ENCODE results near the gene FMO4. TPM values are rescaled to one million over a fixed set of nuclear protein-coding genes. Genes with fewer than 3 reads are reported as not detected.

The FMO4 gene
- total and polyA plus RNA-seq, 2 donors (not counting 3 experiments of a cell fraction or from before 2014, with no cell fraction given): 0.25 to 0.33 TPM

GRCh38 chr1:171346881-171347280 lies 32.9 kb downstream of the FMO4 start:
- Histone ChIP-seq H2AFZ (ENCODE audit: low read depth, low read length) (no peak overlapping the region), H3K9me3 (replicated peaks; ENCODE audit: control insufficient read depth, insufficient read depth, low read length) (no peaks in the 10 kb centered on the region), H3K4me2 (ENCODE audit: insufficient read depth, low read length) (no peak overlapping the region), H3K9ac (replicated peaks; ENCODE audit: extremely low read depth, insufficient read depth, low read length) (no peak overlapping the region), H3K27ac (ENCODE audit: insufficient read depth, low read depth, low read length) (no peak overlapping the region), H3K79me2 (ENCODE audit: control insufficient read depth, insufficient read depth, low read length) (no peaks in the 10 kb centered on the region), H3K36me3 (ENCODE audit: control insufficient read depth in 2 of 2, extremely low read depth in 1 of 2, insufficient read depth in 2 of 2, low read length in 2 of 2) (no peaks in the 10 kb centered on the region), H3K9me1 (replicated peaks; ENCODE audit: control insufficient read depth, extremely low read depth, insufficient read depth, low read length) (no peaks in the 10 kb centered on the region), H3K27me3 (ENCODE audit: control insufficient read depth in 2 of 2, insufficient read depth in 2 of 2, low read length in 2 of 2) (no peaks in the 10 kb centered on the region), H4K20me1 (replicated peaks; ENCODE audit: control insufficient read depth, extremely low read depth, insufficient read depth, low read length) (no peaks in the 10 kb centered on the region), H3K4me1 (ENCODE audit: control insufficient read depth, extremely low read depth, insufficient read depth, low read length) (no peaks in the 10 kb centered on the region), H3K4me3 (replicated peaks in 1 of 3; ENCODE audit: insufficient read depth in 1 of 3, low read depth in 1 of 3, low read length in 3 of 3) (no peak overlapping the region)
- intact Hi-C loops (cut with micrococcal nuclease) (no loop called here), dilution Hi-C loops (cut with MboI; ENCODE audit: extremely low pct_ligation_motif_present, low sequenced_read_pairs) (no loop called here)
- no TSS peak for BruUV-seq (replicated peaks)
- DNase-seq (ENCODE audit: low read depth, low spot score) (no peak), FAIRE-seq (no peak)
- CTCF ChIA-PET: no interaction called here
- TF ChIP-seq POLR2AphosphoS5 (IDR thresholded peaks at IDR 0.05; ENCODE audit: insufficient read depth, low read depth, low read length): no peak
- no peak for TF ChIP-seq FOS (IDR thresholded peaks at IDR 0.05; ENCODE audit: borderline replicate concordance, insufficient read depth, low read length)
- TF ChIP-seq JUN (IDR thresholded peaks at IDR 0.05; ENCODE audit: borderline replicate concordance, insufficient read depth, insufficient read length, low read depth): no peak
- TF ChIP-seq, protein P1, sequence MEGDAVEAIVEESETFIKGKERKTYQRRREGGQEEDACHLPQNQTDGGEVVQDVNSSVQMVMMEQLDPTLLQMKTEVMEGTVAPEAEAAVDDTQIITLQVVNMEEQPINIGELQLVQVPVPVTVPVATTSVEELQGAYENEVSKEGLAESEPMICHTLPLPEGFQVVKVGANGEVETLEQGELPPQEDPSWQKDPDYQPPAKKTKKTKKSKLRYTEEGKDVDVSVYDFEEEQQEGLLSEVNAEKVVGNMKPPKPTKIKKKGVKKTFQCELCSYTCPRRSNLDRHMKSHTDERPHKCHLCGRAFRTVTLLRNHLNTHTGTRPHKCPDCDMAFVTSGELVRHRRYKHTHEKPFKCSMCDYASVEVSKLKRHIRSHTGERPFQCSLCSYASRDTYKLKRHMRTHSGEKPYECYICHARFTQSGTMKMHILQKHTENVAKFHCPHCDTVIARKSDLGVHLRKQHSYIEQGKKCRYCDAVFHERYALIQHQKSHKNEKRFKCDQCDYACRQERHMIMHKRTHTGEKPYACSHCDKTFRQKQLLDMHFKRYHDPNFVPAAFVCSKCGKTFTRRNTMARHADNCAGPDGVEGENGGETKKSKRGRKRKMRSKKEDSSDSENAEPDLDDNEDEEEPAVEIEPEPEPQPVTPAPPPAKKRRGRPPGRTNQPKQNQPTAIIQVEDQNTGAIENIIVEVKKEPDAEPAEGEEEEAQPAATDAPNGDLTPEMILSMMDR (IDR thresholded peaks at IDR 0.05; ENCODE audit: extremely low read depth in 1 of 2, insufficient read depth in 1 of 2, low read depth in 1 of 2, low read length in 2 of 2): no peak
- no peak for TF ChIP-seq POLR2A (IDR thresholded peaks at IDR 0.05; ENCODE audit: low read depth, low read length)
- no peak for TF ChIP-seq EZH2 (IDR thresholded peaks at IDR 0.05; ENCODE audit: borderline replicate concordance, low read depth, low read length, severe bottlenecking)
- TF ChIP-seq GATA2 (IDR thresholded peaks at IDR 0.05; ENCODE audit: insufficient read depth, insufficient read length, low read depth, low read length): no peak
- TF ChIP-seq, protein P2, sequence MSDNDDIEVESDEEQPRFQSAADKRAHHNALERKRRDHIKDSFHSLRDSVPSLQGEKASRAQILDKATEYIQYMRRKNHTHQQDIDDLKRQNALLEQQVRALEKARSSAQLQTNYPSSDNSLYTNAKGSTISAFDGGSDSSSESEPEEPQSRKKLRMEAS (IDR thresholded peaks at IDR 0.05; ENCODE audit: insufficient read depth, insufficient read length): no peak
- TF ChIP-seq MYC (IDR thresholded peaks at IDR 0.05; ENCODE audit: low read depth, low read length): no peak
- POLR2A ChIA-PET: no interaction called here
